ENCODE results near the gene CLC.

DNA sequence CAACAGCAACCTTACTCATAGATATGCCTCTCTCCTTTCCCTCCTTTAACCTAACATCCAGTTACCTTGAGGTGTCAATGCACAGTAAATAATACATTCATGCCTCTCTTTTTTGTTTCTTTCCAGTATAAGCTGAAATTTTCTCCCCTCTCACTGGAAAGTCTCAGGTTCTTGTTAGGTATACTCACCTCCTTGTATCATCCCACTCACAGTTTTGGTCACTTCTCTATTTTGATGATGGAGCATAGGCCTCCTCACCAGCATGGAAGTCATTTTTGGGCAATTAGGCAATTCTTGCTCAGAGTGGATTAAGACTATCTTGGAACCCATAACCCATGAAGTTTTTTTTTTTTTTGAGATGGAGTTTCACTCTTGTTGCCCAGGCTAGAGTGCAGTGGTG, 39.3 kb downstream of the CLC start:
- TF ChIP-seq, protein P1, sequence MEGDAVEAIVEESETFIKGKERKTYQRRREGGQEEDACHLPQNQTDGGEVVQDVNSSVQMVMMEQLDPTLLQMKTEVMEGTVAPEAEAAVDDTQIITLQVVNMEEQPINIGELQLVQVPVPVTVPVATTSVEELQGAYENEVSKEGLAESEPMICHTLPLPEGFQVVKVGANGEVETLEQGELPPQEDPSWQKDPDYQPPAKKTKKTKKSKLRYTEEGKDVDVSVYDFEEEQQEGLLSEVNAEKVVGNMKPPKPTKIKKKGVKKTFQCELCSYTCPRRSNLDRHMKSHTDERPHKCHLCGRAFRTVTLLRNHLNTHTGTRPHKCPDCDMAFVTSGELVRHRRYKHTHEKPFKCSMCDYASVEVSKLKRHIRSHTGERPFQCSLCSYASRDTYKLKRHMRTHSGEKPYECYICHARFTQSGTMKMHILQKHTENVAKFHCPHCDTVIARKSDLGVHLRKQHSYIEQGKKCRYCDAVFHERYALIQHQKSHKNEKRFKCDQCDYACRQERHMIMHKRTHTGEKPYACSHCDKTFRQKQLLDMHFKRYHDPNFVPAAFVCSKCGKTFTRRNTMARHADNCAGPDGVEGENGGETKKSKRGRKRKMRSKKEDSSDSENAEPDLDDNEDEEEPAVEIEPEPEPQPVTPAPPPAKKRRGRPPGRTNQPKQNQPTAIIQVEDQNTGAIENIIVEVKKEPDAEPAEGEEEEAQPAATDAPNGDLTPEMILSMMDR (conservative IDR thresholded peaks at IDR 0.05; ENCODE audit: low read length): no peak
- no peak for TF ChIP-seq EZH2phosphoT487 (IDR thresholded peaks at IDR 0.05; ENCODE audit: borderline replicate concordance)

All from Loucy (cell line).